Endometrial microvascular endothelial cells (primary cell): ENCODE data around the gene SLC6A6. TPM values are rescaled to one million over a fixed set of nuclear protein-coding genes. Genes with fewer than 3 reads are reported as not detected.

Experiments used
- in situ Hi-C: cut with HindIII; loops from 2 replicates; pipeline ENCODE4 v1.10.0; 2017; ENCODE audit warnings: low sequenced_read_pairs, low pct_unique_long_range_greater_than_20kb; ENCODE audit errors: inconsistent ontology term
- total RNA-seq: library from RNA; depleted of rRNA; stranded (reverse); fragments of >200 nt; gene quantifications from one replicate; pipeline ENCODE4 v1.2.3, GENCODE V29; 2015; ENCODE audit errors: inconsistent ontology term

Gene SLC6A6
- total RNA-seq, 1 donor from 2014 or later, result 21.1 TPM

- in situ Hi-C loops, result no loop called here
Observed at GRCh38 chr3:14487821-14488220, 85.4 kb downstream of the SLC6A6 start.

GRCh38 chr3:14488286-14489041, 86.1 kb downstream of the SLC6A6 start:
- in situ Hi-C loops, result no loop called here

- in situ Hi-C loops, result no loop called here
Observed at GRCh38 chr3:14489641-14490040, 87.2 kb downstream of the SLC6A6 start.

GRCh38 chr3:14490255-14490654, 87.8 kb downstream of the SLC6A6 start:
- in situ Hi-C loops, result no loop called here

GRCh38 chr3:14490831-14491230, 88.4 kb downstream of the SLC6A6 start:
- in situ Hi-C loops, result no loop called here

GRCh38 chr3:14491396-14492190, 89.2 kb downstream of the SLC6A6 start:
- in situ Hi-C loops, result no loop called here

GRCh38 chr3:14492948-14493881, 90.8 kb downstream of the SLC6A6 start:
- in situ Hi-C loops, result no loop called here

- in situ Hi-C loops, result no loop called here
Observed at GRCh38 chr3:14494279-14494972, 92.0 kb downstream of the SLC6A6 start.

- in situ Hi-C loops, result no loop called here
Observed at GRCh38 chr3:14494973-14495300, 92.5 kb downstream of the SLC6A6 start.

GRCh38 chr3:14496351-14496750, 93.9 kb downstream of the SLC6A6 start:
- in situ Hi-C loops, result no loop called here

GRCh38 chr3:14497321-14497720, 94.9 kb downstream of the SLC6A6 start:
- in situ Hi-C loops, result no loop called here

- in situ Hi-C loops, result no loop called here
Observed at GRCh38 chr3:14502472-14502871, 100.1 kb downstream of the SLC6A6 start.

- in situ Hi-C loops, result no loop called here
Observed at GRCh38 chr3:14503033-14503705, 100.8 kb downstream of the SLC6A6 start.

- in situ Hi-C loops, result no loop called here
Observed at GRCh38 chr3:14503706-14504065, 101.3 kb downstream of the SLC6A6 start.

- in situ Hi-C loops, result no loop called here
Observed at GRCh38 chr3:14505001-14505802, 102.8 kb downstream of the SLC6A6 start.

GRCh38 chr3:14505803-14506500, 103.5 kb downstream of the SLC6A6 start:
- in situ Hi-C loops, result no loop called here
